GM12878 (cell line): ENCODE data around the gene CHAC1. TPM values are rescaled to one million over a fixed set of nuclear protein-coding genes. Genes with fewer than 3 reads are reported as not detected.
A peak's percentile ranks its signal among the peaks of the same experiment; 100 is the strongest.

Experiments
- ATAC-seq: fragments of 200-7000 bp; cut with Tn5 transposase; 3 replicates; pipeline ENCODE4 v1.9.1; 2020; ENCODE audit warnings: mild to moderate bottlenecking, moderate library complexity
- BruUV-seq: library from RNA; stranded (reverse); fragments of 400-500 nt; replicated peaks from 2 replicates; lab custom pipeline; 2021; lab: Mats Ljungman, UMichigan
- CTCF ChIA-PET: fragments of 300-600 bp; sonication (Branson Sonifier 250); formaldehyde crosslinking; extraction: SDS; loops from one replicate; lab custom pipeline; 2021; ENCODE audit warnings: inconsistent platforms; lab: Yijun Ruan, JAX
- POLR2A ChIA-PET: fragments of 350-600 bp; formaldehyde crosslinking; extraction: SDS; loops from one replicate; lab custom pipeline; 2021; ENCODE audit warnings: inconsistent platforms; lab: Charles Lee
- RAD21 ChIA-PET: fragments of 300-600 bp; sonication (Branson Sonifier 250); formaldehyde crosslinking; loops from one replicate; lab custom pipeline; 2023; ENCODE audit warnings: antibody characterized with exemption; ENCODE audit not compliant: unreplicated experiment; lab: Charles Lee
- SMC1A ChIA-PET: fragments of 300-600 bp; sonication (Branson Sonifier 250); formaldehyde crosslinking; loops from one replicate; lab custom pipeline; 2023; ENCODE audit not compliant: unreplicated experiment, uncharacterized antibody; lab: Charles Lee
- DNase-seq: peaks from one replicate; pipeline ENCODE4 v3.0.0-alpha.2; 2011; ENCODE audit warnings: low read depth, low spot score
- FAIRE-seq: peaks from 3 replicates; lab custom pipeline; 2011; peaks lifted over from hg19 to GRCh38; lab: Jason Lieb, UNC
- H2AFZ ChIP-seq: 2 replicates; pipeline ENCODE4 v1.6.0; 2011; ENCODE audit warnings: low read depth, low read length, control low read depth; ENCODE audit not compliant: control insufficient read depth
- H3K27ac ChIP-seq: 2 replicates; pipeline ENCODE4 v1.5.1; 2011; ENCODE audit warnings: control low read depth; ENCODE audit not compliant: control insufficient read depth, insufficient read depth
- H3K27me3 ChIP-seq, 2 experiments: replicated peaks in 1 of 2; 2 replicates each; pipeline versions ENCODE4 v1.6.0 to v1.6.1; 2011; ENCODE audit warnings: low read length in 1 of 2; ENCODE audit not compliant: control insufficient read depth in 2 of 2, insufficient read depth in 2 of 2
- H3K36me3 ChIP-seq, 2 experiments: 2 replicates each; pipeline ENCODE4 v1.5.1; 2011; ENCODE audit warnings: low read length in 1 of 2; ENCODE audit not compliant: control insufficient read depth in 2 of 2, insufficient read depth in 2 of 2
- H3K4me1 ChIP-seq: 2 replicates; pipeline ENCODE4 v1.6.1; 2011; ENCODE audit warnings: mild to moderate bottlenecking, low read length, moderate library complexity, mixed read lengths; ENCODE audit not compliant: control insufficient read depth, insufficient read depth
- H3K4me2 ChIP-seq: 2 replicates; pipeline ENCODE4 v1.6.0; 2011; ENCODE audit warnings: control low read depth; ENCODE audit not compliant: control insufficient read depth, insufficient read depth
- H3K4me3 ChIP-seq: fragments of 200-600 bp; sonication (generic); 2 replicates; pipeline ENCODE4 v1.5.1; 2016
- H3K79me2 ChIP-seq: 2 replicates; pipeline ENCODE4 v1.6.0; 2011; ENCODE audit warnings: low read length; ENCODE audit not compliant: control insufficient read depth, insufficient read depth
- H3K9ac ChIP-seq: 2 replicates; pipeline ENCODE4 v1.8.0; 2011; ENCODE audit warnings: low read length, control low read depth, mixed read lengths; ENCODE audit not compliant: control insufficient read depth, insufficient read depth
- H3K9me3 ChIP-seq: replicated peaks from 3 replicates; pipeline ENCODE4 v1.5.1; 2011; ENCODE audit warnings: mild to moderate bottlenecking, low read length; ENCODE audit not compliant: control insufficient read depth, insufficient read depth
- H4K20me1 ChIP-seq: 2 replicates; pipeline ENCODE4 v1.6.0; 2011; ENCODE audit not compliant: control insufficient read depth, insufficient read depth
- CBX5 ChIP-seq: sonication (generic); IDR thresholded peaks from 2 replicates; pipeline ENCODE4 v1.6.1; 2016; ENCODE audit warnings: low read depth, moderate library complexity, mild to moderate bottlenecking, inconsistent platforms
- CHD2 ChIP-seq: IDR thresholded peaks from 2 replicates; pipeline ENCODE4 v1.6.1; 2011; ENCODE audit warnings: low read depth, low read length, improper control_type of control experiment, borderline replicate concordance
- CTCF ChIP-seq, 3 experiments: IDR thresholded peaks in 2 of 3; conservative IDR thresholded peaks in 1 of 3; 2 replicates each; pipeline ENCODE4 v1.5.1; 2011; ENCODE audit warnings: low read depth in 3 of 3, low read length in 3 of 3, mild to moderate bottlenecking in 3 of 3, control low read depth in 2 of 3, moderate library complexity in 2 of 3, inconsistent platforms in 1 of 3, mixed read lengths in 1 of 3; ENCODE audit not compliant: control insufficient read depth in 2 of 3, insufficient read depth in 1 of 3; ENCODE audit errors: extremely low read depth in 1 of 3
- FOXM1 ChIP-seq: IDR thresholded peaks from 2 replicates; pipeline ENCODE4 v1.6.1; 2012; ENCODE audit warnings: low read depth, mild to moderate bottlenecking, inconsistent platforms, low read length, moderate library complexity
- NFIC ChIP-seq: IDR thresholded peaks from 2 replicates; pipeline ENCODE4 v1.6.1; 2012; ENCODE audit warnings: low read depth, mild to moderate bottlenecking, inconsistent platforms, low read length, moderate library complexity
- RAD21 ChIP-seq: IDR thresholded peaks from 2 replicates; pipeline ENCODE4 v1.6.1; 2011; ENCODE audit warnings: mild to moderate bottlenecking, low read depth, low read length, moderate library complexity; ENCODE audit not compliant: insufficient read depth
- RAD51 ChIP-seq: fragments of 450-650 bp; IDR thresholded peaks from 2 replicates; pipeline ENCODE4 v1.6.1; 2016; ENCODE audit warnings: moderate library complexity, mild to moderate bottlenecking, inconsistent platforms
- RB1 ChIP-seq: fragments of 450-650 bp; formaldehyde crosslinking; IDR thresholded peaks from 2 replicates; pipeline ENCODE4 v1.6.1; 2017; ENCODE audit warnings: mild to moderate bottlenecking, borderline replicate concordance
- SMC3 ChIP-seq: IDR thresholded peaks from 2 replicates; pipeline ENCODE4 v1.6.1; 2011; ENCODE audit warnings: low read length, improper control_type of control experiment, borderline replicate concordance
- ZNF592 ChIP-seq: fragments of 450-650 bp; IDR thresholded peaks from 2 replicates; pipeline ENCODE4 v1.6.1; 2017; ENCODE audit warnings: mild to moderate bottlenecking, moderate library complexity
- whole genome bisulfite sequencing: methylation state at CpG from one replicate; pipeline ENCODE4 v1.1.6; 2016; ENCODE audit warnings: low lambda C conversion rate; ENCODE audit not compliant: insufficient replicate concordance, insufficient coverage; ENCODE audit errors: missing lambda C conversion rate; 5-methylcytosine and 5-hydroxymethylcytosine counted together
- in situ Hi-C: fragments of 300-500 bp; cut with MboI; formaldehyde crosslinking; loops from 9 replicates; pipeline ENCODE4 v1.14.3; 2018; ENCODE audit warnings: mixed read lengths
- intact Hi-C: fragments of 100-400 bp; cut with micrococcal nuclease; formaldehyde crosslinking; loops from one replicate; pipeline ENCODE4 v1.14.2; 2022; ENCODE audit not compliant: unreplicated experiment
- polyA plus RNA-seq, 11 experiments: library from polyadenylated mRNA; depleted of rRNA in 4 of 11; unstranded in 6 of 11; stranded (reverse) in 5 of 11; fragments of >200 nt; fragmentation: Nextera tagmentation in 4 of 11; fragmentation: Illumina TruSeq in 1 of 11; extraction: Ambion mirVana in 4 of 11; extraction: Trizol in 1 of 11; gene quantifications; 1 replicate in 1 of 11; 2 replicates in 10 of 11; pipeline versions ENCODE4 v1.2.1 to v1.2.3, GENCODE V29; 2011 to 2016; ENCODE audit warnings: inconsistent platforms in 2 of 11, missing spikeins in 2 of 11, low read depth in 1 of 11
- total RNA-seq, 4 experiments: library from RNA; depleted of rRNA in 3 of 4; stranded (reverse); fragments of >200 nt in 3 of 4; fragmentation: Illumina TruSeq in 1 of 4; extraction: Trizol in 1 of 4; gene quantifications; 2 replicates each; pipeline versions ENCODE4 v1.2.1 to v1.2.3, GENCODE V29; 2013 to 2021

Gene CHAC1
- total and polyA plus RNA-seq, 10 of the 15 experiments (the other 5 are each of a cell fraction or from before 2014, with no cell fraction given): 0.37 to 5.9 (median 3.3) TPM

DNA sequence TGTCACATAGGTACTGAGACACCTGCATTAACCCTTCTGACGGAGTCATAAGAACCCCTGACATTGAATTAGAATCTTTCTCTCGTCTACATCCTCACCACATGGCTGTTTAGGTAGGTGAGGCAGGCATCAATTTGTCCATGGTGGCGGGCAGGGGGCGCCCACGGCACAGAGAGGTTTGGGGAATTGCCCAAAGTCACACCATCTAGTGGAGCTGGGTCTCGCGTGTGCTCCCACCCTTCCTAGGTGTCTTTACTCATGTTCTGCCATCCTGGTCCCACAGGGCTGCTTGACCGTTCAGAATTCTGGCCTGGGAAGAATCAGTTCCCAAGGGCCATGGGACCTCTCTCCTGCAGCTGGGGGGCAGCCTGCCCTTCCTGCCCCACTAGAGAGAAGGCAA is 38.8 kb upstream of the CHAC1 start:
- no TSS peak for BruUV-seq
- ATAC-seq (peak; percentile 73), FAIRE-seq (no peak), DNase-seq (no peak)
- no peaks in the 10 kb centered on the region for H4K20me1 ChIP-seq
- WGBS: 44% methylated on average over 8 of the region's 8 CpGs
- H3K36me3 ChIP-seq: no peaks in the 10 kb centered on the region
- ChIA-PET CTCF (interaction anchor here (0.6 to 6.1 kb wide), 14 partner anchors 10 to 276 kb away, joined by 3 to 30 read pairs (median 3); partner anchors contain the start of gene RHOV), SMC1A (interaction anchor here (1.1 to 2.1 kb wide), 7 partner anchors 10 to 274 kb away, joined by 3 to 8 read pairs (median 4); no protein-coding TSS in a partner anchor), RAD21 (interaction anchor here (0.6 to 1.3 kb wide), 6 partner anchors 27 to 270 kb away, joined by 3 to 7 read pairs (median 3); no protein-coding TSS in a partner anchor), POLR2A (interaction anchor here (0.6 to 0.7 kb wide), 2 partner anchors 44 to 189 kb away, joined by 4 read pairs; no protein-coding TSS in a partner anchor)
- in situ Hi-C loops (no loop called here), intact Hi-C loops (no loop called here)
- no peak overlapping the region for H3K4me3 ChIP-seq
- H3K9me3 ChIP-seq: no peaks in the 10 kb centered on the region
- no peaks in the 10 kb centered on the region; a peak in 1 of 4 replicates for H3K27me3 ChIP-seq
- peaks cover 9% of the 10 kb centered on the region for H3K4me1 ChIP-seq
- H3K9ac ChIP-seq: no peak overlapping the region
- no peak overlapping the region for H3K4me2 ChIP-seq
- no peaks in the 10 kb centered on the region for H3K79me2 ChIP-seq
- TF ChIP-seq RB1: no peak
- 0 out of 2 replicates have a peak, but pooled peaks have one; percentile 9 for TF ChIP-seq CHD2
- peak; percentile 38; the same call in 1 of the 2 replicates for TF ChIP-seq SMC3
- TF ChIP-seq CBX5: no peak
- TF ChIP-seq CTCF (IDR thresholded peaks at IDR 0.05 in 2 of 3, conservative IDR thresholded peaks at IDR 0.05 in 1 of 3; ENCODE audit: control insufficient read depth in 2 of 3, extremely low read depth in 1 of 3, insufficient read depth in 1 of 3, low read depth in 3 of 3, low read length in 3 of 3): peak; percentile 39 to 53 (median 49); a peak in 4 of 6 replicates
- no peak for TF ChIP-seq FOXM1
- TF ChIP-seq ZNF592: no peak
- no peak for TF ChIP-seq RAD51
- TF ChIP-seq NFIC: no peak
- peak; percentile 24; the same call in 1 of the 2 replicates for TF ChIP-seq RAD21
- H2AFZ ChIP-seq: no peak overlapping the region
- H3K27ac ChIP-seq: no peak overlapping the region
